Mucosa of rectum (tissue), 2 donors: ENCODE results near the gene WLS.
A peak's percentile ranks its signal among the peaks of the same experiment; 100 is the strongest.

Experiments used
- H3K27ac ChIP-seq, 2 donors: one replicate each; pipeline ENCODE4 v1.7.0; 2013; ENCODE audit warnings: inconsistent platforms in 2 of 2, low read depth in 2 of 2, low read length in 2 of 2
- H3K27me3 ChIP-seq, 2 donors: one replicate each; pipeline ENCODE4 v1.7.0; 2013; ENCODE audit warnings: low read length in 2 of 2; ENCODE audit not compliant: control insufficient read depth in 2 of 2, insufficient read depth in 2 of 2
- H3K36me3 ChIP-seq, 2 donors: one replicate each; pipeline ENCODE4 v1.7.0; 2013; ENCODE audit warnings: low read length in 2 of 2; ENCODE audit not compliant: control insufficient read depth in 2 of 2, insufficient read depth in 2 of 2
- H3K4me1 ChIP-seq, 2 donors: one replicate each; pipeline ENCODE4 v1.7.0; 2013; ENCODE audit warnings: low read length in 2 of 2, mild to moderate bottlenecking in 1 of 2; ENCODE audit not compliant: control insufficient read depth in 2 of 2, insufficient read depth in 2 of 2
- H3K4me3 ChIP-seq, 2 donors: one replicate each; pipeline ENCODE4 v1.7.0; 2013; ENCODE audit warnings: low read length in 2 of 2
- H3K9ac ChIP-seq, 2 donors: one replicate each; pipeline ENCODE4 v1.7.0; 2013; ENCODE audit warnings: low read length in 2 of 2, low read depth in 1 of 2, mild to moderate bottlenecking in 1 of 2
- H3K9me3 ChIP-seq, 2 donors: one replicate each; pipeline ENCODE4 v1.7.0; 2013; ENCODE audit warnings: low read length in 2 of 2; ENCODE audit not compliant: control insufficient read depth in 2 of 2
- donor health status: healthy.
- donor health status: Normal muscosa, but diverticular disease.

The WLS gene

DNA sequence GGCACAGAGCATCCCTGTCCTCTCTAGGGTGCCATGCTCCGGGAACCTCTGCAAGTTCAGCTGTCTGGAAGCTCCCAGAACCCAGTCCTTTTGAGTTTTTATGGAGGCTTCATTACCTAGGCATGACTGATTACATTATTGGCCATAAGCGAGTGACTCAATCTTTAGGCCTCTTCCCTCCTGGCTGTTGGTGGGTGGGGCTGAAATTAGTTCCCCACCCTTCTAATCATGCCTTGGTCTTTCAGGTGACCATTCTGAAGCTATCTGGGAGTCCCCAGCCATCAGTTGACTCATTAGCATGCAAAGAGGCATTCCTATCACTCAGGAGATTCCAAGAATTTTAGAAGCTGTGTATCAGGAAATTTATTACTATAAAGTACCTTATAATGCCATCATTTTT is 46.6 kb downstream of the WLS start:
- Histone ChIP-seq H3K27ac (no peak overlapping the region), H3K36me3 (peaks cover 0 to 7% of the 10 kb centered on the region in 2 donors), H3K27me3 (no peaks in the 10 kb centered on the region), H3K9ac (no peak overlapping the region), H3K9me3 (no peaks in the 10 kb centered on the region), H3K4me3 (no peak overlapping the region), H3K4me1 (no peaks in the 10 kb centered on the region)

DNA sequence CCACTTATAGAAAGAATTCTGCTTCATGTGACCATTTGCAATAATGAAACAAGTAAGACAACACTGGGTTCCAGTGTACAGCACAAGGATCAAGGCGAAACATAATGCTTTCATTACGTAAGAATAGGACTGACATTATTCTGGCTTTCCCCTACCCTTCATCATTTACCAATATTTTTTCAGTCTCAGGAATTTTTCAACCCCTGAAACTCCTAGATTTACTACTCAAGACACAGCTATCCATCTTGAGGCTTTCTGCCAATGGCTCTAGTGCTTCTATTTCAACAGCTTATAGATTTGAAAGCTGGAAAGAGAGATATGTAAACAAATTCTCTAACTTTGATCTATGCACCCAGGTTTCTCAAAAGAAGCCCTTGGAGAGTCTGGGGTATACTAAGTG is 48.4 kb downstream of the WLS start:
- Histone ChIP-seq H3K4me1 (no peaks in the 10 kb centered on the region), H3K9ac (no peak overlapping the region), H3K9me3 (no peaks in the 10 kb centered on the region), H3K36me3 (no peaks in the 10 kb centered on the region), H3K4me3 (no peak overlapping the region), H3K27ac (no peak overlapping the region), H3K27me3 (no peaks in the 10 kb centered on the region)

- Histone ChIP-seq H3K27me3 (no peaks in the 10 kb centered on the region), H3K4me1 (peaks cover 14 to 16% of the 10 kb centered on the region in 2 donors), H3K4me3 (no peak overlapping the region), H3K9me3 (no peaks in the 10 kb centered on the region), H3K36me3 (no peaks in the 10 kb centered on the region), H3K9ac (no peak overlapping the region), H3K27ac (no peak overlapping the region)
Observed at GRCh38 chr1:68181165-68181556, 51.2 kb downstream of the WLS start.

DNA sequence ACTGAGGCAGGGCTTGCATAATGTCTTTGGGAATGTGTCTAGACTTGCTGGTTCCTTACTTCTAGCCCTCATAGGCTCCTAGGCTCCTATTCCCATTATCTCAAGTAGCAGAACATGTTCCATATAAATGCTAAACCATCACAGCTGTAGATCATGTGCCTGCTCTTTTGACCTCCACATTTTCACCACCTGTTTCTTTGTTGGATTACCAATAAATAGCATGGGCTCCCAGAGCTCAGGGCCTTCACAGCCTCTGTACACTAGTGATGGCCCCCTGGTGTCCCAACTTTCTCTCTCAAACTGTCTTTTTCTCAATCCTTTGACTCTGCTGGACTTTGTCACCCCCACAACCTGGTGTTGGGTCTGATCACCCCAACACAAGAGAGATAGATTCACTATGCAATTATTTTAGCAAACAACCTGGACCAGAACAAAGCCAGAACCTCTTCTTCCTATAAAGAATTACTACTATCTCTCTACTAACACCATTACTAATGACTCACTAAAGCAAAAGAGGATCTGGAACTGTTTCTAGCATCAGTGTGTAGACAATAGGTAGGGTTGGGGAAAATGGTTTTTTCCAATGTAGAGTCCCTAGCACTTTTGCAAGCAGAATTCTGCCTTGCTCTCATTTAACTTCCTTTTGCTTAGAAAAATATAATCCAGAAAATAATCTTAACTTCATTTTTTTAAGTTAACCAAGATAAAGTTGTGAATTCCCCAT is 51.7 kb downstream of the WLS start:
- peaks cover 19% of the 10 kb centered on the region in 2 donors for H3K4me1 ChIP-seq
- no peaks in the 10 kb centered on the region for H3K27me3 ChIP-seq
- H3K4me3 ChIP-seq: no peak overlapping the region
- H3K36me3 ChIP-seq: no peaks in the 10 kb centered on the region
- H3K9ac ChIP-seq: no peak overlapping the region
- H3K9me3 ChIP-seq: no peaks in the 10 kb centered on the region
- H3K27ac ChIP-seq: no peak overlapping the region

GRCh38 chr1:68178821-68179490 is 53.4 kb downstream of the WLS start:
- Histone ChIP-seq H3K4me1 (peaks cover 22 to 33% of the 10 kb centered on the region in 2 donors), H3K27ac (peak overlapping the region in 1 of 2 donors; percentile 80), H3K9me3 (no peaks in the 10 kb centered on the region), H3K4me3 (no peak overlapping the region), H3K9ac (no peak overlapping the region), H3K36me3 (no peaks in the 10 kb centered on the region), H3K27me3 (no peaks in the 10 kb centered on the region)

DNA sequence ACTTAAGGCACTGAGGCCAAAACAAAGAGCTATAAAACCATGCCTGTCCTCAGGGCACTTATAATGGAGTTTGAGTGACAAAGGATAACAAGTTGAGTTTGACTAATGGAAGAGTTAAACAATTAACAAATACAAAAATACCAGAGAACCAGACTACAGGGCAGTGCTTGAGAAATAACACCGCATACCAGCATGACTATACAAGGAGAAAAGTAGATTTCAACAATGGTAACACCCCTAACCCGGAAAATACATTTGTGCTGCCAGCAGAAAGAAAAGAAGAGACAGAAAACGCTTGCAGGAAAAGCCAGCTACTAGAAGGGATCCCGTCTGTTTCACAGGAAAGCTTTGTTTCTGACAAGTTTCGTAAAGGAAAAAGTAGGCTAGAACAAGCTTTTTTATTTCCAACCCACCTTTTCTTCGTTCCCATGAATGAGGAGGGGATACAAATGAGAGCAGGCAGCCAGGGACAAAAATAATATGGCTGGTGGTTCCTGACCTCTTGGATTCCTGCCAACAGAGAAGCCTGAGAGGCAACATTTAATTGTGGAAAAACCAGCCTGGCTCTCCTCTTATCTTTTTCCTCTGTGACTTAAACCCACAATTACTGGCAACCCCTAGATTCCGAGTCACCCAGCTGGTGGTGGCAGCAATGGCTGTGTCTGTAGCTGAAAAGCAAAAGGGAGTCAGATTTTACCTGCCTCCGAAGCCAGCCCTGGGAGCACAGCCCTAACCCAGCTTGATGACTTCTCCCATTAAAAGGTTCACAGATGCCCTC is 56.5 kb downstream of the WLS start:
- Histone ChIP-seq H3K9me3 (no peaks in the 10 kb centered on the region), H3K27me3 (no peaks in the 10 kb centered on the region), H3K9ac (peak overlapping the region in 1 of 2 donors; percentile 5), H3K27ac (peak overlapping the region in 1 of 2 donors; percentile 7), H3K36me3 (no peaks in the 10 kb centered on the region), H3K4me1 (peaks cover 36 to 48% of the 10 kb centered on the region in 2 donors), H3K4me3 (no peak overlapping the region)

DNA sequence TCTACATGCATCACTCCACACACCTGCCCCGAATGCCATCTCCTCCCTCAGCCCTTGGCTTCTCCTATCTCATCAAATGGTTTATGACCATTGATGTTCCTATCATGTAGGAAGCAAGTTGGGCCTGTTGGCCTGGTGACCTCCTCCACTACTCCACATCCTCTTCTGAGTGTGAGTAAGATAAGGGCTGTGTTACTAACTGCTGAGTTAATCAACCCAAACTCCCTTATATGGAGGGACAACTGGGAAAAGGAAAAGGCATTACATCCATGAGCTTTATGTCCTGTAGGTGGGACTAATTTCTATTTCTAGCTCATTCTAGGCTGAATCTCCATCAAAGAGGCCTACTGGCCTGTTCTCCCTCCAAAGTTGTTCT is 57.6 kb downstream of the WLS start:
- H3K9me3 ChIP-seq: no peaks in the 10 kb centered on the region
- H3K4me3 ChIP-seq: no peak overlapping the region
- no peak overlapping the region for H3K9ac ChIP-seq
- no peaks in the 10 kb centered on the region for H3K36me3 ChIP-seq
- H3K4me1 ChIP-seq: peaks cover 36 to 48% of the 10 kb centered on the region in 2 donors
- H3K27me3 ChIP-seq: no peaks in the 10 kb centered on the region
- peak overlapping the region; percentile 32 to 44 for H3K27ac ChIP-seq

- Histone ChIP-seq H3K4me1 (peaks cover 36 to 48% of the 10 kb centered on the region in 2 donors), H3K27ac (peak overlapping the region; percentile 48 to 77), H3K27me3 (no peaks in the 10 kb centered on the region), H3K9me3 (no peaks in the 10 kb centered on the region), H3K9ac (peak overlapping the region in 1 of 2 donors; percentile 10), H3K36me3 (no peaks in the 10 kb centered on the region), H3K4me3 (peak overlapping the region; percentile 24 to 48)
Observed at GRCh38 chr1:68173936-68174737, 58.2 kb downstream of the WLS start.

DNA sequence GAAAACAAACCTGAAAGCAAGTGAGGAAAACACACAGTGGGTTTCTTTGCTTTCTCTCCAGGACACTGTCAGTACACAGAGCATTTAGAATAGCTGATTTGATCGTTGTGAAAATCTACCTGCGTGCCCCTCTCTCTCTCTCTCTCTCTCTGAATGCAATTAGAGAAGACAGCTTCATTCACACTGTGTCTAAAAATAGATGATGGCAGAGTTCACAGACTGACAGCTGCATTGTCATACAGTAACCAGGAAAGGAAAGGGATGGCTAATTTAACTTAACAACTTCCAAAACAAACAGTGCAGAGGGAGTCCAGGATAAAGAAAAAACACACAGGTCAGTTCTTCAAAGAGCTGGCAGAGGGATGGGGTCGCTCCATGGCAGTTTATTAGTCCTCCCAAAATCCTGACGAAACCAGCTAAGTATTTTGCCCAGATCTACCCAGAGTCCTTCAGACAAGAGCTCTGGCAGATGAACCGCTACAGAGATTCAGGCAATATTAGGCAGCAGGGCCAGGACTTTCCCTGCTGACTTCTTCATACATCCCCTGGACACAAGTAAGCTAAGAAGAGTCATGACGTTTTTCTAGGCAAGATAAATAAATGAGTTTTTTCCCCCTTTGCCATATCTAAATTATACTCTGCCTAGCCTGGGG is 58.9 kb downstream of the WLS start:
- peak overlapping the region in 1 of 2 donors; percentile 6 for H3K9ac ChIP-seq
- no peaks in the 10 kb centered on the region for H3K9me3 ChIP-seq
- no peaks in the 10 kb centered on the region for H3K27me3 ChIP-seq
- peak overlapping the region; percentile 48 to 77 for H3K27ac ChIP-seq
- peak overlapping the region; percentile 24 to 48 for H3K4me3 ChIP-seq
- H3K4me1 ChIP-seq: peaks cover 35 to 48% of the 10 kb centered on the region in 2 donors
- H3K36me3 ChIP-seq: no peaks in the 10 kb centered on the region
